KOPT-K1 (cell line): Measurements from ENCODE around the gene MIOX.

Source experiments
- H3K27ac ChIP-seq: fragments of 200-600 bp; sonication (generic); 2 replicates; pipeline ENCODE4 v1.5.1; 2016; ENCODE audit warnings: antibody characterized with exemption, mild to moderate bottlenecking, low read depth, low read length; ENCODE audit not compliant: poor library complexity, severe bottlenecking
- H3K36me3 ChIP-seq: fragments of 200-600 bp; sonication (generic); 2 replicates; pipeline ENCODE4 v1.5.1; 2017; ENCODE audit warnings: antibody characterized with exemption, mild to moderate bottlenecking, low read length, moderate library complexity; ENCODE audit not compliant: insufficient read depth
- H3K9me3 ChIP-seq: fragments of 200-600 bp; sonication (generic); 2 replicates; pipeline ENCODE4 v1.5.1; 2017; ENCODE audit warnings: antibody characterized with exemption, low read length, mild to moderate bottlenecking; ENCODE audit not compliant: insufficient read depth, poor library complexity, severe bottlenecking

MIOX gene

GRCh38 chr22:50486561-50487289 is at the start of gene MIOX:
TSS of gene MIOX (plus strand) at chr22:50486859. CDS start at chr22:50486898, 39 bp downstream.
- Histone ChIP-seq H3K27ac (no peak within 1 kb of the TSS), H3K36me3 (no peaks in the 10 kb centered on the region), H3K9me3 (no peaks in the 10 kb centered on the region)

DNA sequence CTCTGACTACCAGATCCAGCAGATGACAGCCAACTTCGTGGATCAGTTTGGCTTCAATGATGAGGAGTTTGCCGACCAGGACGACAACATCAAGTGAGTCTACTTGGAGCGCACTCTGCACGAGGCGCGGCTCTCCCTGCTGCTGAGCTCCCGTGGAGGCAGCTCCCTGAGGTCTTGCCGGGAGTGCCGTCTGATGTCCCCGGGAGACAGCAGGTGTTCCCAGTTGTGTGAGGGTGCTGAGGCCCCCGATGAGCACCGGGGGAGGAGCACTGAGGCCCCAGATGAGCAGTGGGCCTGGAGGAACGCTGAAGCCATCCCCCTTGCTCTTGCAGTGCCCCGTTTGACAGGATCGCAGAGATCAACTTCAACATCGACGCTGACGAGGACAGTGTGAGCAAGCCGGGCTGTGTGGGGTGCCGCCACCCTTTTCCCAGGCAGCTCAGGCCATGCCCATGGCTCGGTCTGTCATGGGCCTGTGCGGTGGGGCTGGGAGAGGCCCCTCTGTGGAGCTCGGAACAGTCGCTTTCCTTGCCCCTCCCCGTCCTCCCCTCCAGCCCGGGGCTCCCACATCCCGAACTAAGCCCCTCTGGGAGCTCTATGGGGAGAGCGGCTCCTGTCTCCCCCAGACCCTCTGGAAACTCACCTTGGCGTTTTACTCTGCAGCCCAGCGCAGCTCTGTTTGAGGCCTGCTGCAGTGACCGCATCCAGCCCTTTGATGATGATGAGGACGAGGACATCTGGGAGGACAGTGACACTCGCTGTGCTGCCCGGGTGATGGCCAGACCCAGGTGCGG is 49.0 kb upstream of the MIOX start:
- H3K36me3 ChIP-seq = peaks cover 80% of the 10 kb centered on the region

DNA sequence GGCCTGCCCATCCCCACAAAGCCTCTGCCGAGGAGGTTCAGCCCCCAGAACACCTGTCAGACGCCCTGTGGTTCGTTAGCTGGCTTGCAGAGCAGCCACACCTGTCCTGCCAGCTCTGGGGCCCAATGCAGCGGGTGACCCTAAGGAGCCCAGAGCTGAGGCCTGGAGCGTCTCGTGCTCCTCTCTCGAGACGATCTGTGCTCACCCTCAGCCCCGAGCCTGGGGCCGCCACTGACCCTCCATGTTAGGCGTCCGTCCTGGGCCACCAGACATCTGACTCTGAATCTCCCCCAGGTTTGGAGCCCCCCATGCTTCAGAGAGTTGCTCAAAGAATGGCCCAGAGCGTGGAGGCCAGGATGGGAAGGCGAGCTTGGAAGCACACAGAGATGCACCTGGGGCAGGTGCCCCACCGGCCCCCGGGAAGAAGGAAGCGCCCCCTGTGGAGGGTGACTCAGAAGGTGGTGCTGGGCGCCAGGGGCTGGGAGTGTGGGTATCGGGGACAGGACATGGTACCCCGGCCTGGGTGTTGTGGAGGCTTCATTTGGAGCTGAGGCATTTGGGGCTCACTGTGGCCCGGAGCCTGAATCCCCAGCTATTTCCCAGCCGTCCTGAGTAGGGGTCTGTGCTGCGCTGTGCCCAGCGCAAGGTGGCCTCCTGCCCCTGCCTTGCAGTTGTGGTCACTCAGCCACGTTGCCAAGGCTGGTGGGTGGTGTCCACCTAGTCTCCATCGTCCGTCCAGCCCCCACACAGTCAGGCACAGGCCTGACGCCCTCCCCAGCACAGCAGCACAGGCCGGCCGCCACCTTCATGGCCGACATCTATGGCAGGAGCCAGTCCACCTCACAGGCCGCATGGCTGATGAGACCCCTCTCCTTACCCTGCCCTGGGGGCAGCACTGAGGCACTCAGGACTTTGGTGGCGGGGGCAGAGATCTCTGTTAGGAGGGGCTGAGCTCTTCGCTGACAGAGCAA is 48.1 kb upstream of the MIOX start:
- Histone ChIP-seq H3K27ac (no peak overlapping the region), H3K9me3 (no peaks in the 10 kb centered on the region), H3K36me3 (peaks cover 84% of the 10 kb centered on the region)

More for the DNA sequence above, 49.0 kb upstream of the MIOX start:
- Histone ChIP-seq H3K27ac (no peak overlapping the region), H3K9me3 (no peaks in the 10 kb centered on the region)

DNA sequence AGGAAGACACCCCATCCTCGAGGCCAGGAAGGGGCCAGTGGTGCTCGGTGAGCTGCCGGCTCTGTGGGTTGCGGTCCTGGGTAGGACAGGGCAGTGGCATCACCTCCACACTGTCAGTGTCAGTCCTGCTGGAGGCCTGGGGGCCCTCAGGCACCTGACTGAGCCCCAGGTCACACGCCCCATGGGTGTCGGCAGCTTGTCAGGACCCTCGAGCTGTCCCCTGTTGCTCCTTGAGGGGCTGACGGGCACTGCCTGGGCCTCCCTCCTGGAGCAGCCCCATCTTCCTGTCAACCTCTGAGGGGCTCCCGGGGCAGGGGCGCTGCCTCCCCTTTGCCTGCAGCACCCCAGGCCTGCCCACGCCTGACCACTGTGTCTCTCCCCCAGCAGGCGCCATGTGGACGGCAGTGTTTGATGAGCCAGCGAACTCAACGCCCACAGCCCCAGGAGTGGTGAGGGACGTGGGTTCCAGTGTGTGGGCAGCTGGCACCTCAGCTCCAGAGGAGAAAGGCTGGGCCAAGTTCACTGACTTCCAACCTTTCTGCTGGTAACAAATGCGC is 47.3 kb upstream of the MIOX start:
- H3K27ac ChIP-seq = no peak overlapping the region
- H3K36me3 ChIP-seq = peaks cover 89% of the 10 kb centered on the region
- no peaks in the 10 kb centered on the region for H3K9me3 ChIP-seq

- Histone ChIP-seq H3K9me3 (no peaks in the 10 kb centered on the region), H3K36me3 (peaks cover 91% of the 10 kb centered on the region), H3K27ac (no peak overlapping the region)
Observed at GRCh38 chr22:50439871-50440331, 46.8 kb upstream of the MIOX start.

- no peaks in the 10 kb centered on the region for H3K9me3 ChIP-seq
- H3K36me3 ChIP-seq = peaks cover 91% of the 10 kb centered on the region
- no peak overlapping the region for H3K27ac ChIP-seq
Observed at GRCh38 chr22:50440544-50441249, 46.0 kb upstream of the MIOX start.

DNA sequence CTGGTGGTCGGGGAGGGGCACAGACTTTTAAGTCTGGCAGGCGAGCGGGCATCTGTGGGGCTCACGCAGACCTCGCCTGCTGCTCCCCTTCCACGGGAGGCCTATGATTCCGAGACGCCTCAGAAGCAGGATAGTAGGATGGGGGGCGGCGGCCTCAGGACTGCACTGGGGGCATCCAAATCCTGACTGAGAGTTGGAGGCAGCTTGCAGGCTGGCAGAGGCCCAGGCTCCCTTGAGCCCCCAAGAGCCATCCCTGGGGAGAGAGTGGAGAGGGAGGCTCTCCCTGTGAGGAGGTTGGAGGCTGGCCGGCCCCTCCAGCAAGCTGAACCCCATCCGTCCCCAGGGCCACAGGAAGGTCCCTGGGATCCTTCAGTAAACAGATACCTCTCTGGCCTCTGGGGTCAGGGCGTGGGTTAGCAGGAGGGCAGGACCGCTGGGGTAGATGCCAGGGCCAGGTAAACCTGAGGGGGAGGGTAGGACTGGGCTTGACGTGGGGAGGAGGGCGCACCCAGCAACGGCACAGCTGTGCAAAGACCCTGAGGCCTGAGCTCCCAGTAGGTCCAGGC is 45.1 kb upstream of the MIOX start:
- Histone ChIP-seq H3K36me3 (peaks cover 91% of the 10 kb centered on the region), H3K9me3 (no peaks in the 10 kb centered on the region), H3K27ac (no peak overlapping the region)

- peaks cover 92% of the 10 kb centered on the region for H3K36me3 ChIP-seq
- H3K27ac ChIP-seq = no peak overlapping the region
Observed at GRCh38 chr22:50443197-50443596, 43.5 kb upstream of the MIOX start.

DNA sequence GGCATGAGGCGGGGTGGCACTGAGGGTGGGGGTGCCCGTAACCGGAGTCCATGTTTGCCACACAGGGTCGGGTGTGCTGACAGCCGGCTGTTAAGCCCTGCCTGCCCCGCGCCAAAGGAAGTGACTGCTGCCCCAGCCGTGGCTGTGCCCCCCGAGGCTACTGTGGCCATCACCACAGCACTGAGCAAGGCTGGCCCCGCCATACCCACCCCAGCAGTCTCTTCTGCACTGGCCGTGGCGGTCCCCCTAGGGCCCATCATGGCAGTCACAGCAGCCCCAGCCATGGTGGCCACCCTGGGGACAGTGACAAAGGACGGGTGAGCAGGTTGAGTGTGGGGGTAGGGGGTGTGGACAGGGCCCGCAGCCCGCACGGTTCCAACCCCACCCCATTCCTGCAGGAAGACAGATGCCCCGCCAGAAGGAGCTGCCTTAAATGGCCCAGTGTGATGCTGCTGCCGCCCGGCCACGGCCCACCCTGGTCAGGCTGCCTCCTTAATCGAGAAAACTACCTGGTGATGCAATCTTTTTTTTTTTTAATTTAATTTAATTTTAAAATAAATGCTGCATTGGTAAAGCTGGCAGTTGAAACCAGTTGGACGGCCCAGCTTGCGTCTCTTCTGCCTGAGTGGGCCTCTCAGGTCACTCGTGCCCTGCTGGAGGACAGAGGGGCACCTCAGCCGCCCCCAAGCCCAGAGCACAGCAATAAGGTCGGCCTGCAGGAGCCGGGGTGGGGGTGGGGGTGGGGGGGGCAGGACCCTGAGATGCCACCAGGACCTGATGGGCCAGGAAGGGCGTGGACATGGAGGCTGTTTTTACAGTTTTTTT is 42.6 kb upstream of the MIOX start:
- peaks cover 92% of the 10 kb centered on the region for H3K36me3 ChIP-seq
- no peak overlapping the region for H3K27ac ChIP-seq
- H3K9me3 ChIP-seq = no peaks in the 10 kb centered on the region

More at GRCh38 chr22:50443197-50443596, 43.5 kb upstream of the MIOX start:
- no peaks in the 10 kb centered on the region for H3K9me3 ChIP-seq

DNA sequence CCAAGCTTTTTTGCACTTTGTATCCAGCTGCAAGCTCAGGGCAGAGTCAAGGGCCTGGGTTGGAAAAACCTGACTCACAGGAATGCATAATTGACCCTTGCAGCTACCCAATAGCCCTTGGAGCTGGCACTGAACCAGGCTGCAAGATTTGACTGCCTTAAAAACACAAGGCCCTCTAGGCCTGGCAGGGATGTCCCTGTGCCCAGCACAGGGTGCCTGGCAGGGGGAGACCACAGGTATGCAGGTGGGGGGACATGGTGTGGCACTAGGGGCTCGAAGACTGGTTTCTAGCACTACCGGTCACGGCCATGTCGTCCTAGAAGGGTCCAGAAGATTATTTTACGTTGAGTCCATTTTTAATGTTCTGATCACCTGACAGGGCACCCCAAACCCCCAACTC is 42.0 kb upstream of the MIOX start:
- no peak overlapping the region for H3K27ac ChIP-seq
- no peaks in the 10 kb centered on the region for H3K9me3 ChIP-seq
- peaks cover 92% of the 10 kb centered on the region for H3K36me3 ChIP-seq

GRCh38 chr22:50445071-50445879 is 41.4 kb upstream of the MIOX start:
- Histone ChIP-seq H3K36me3 (peaks cover 92% of the 10 kb centered on the region), H3K9me3 (no peaks in the 10 kb centered on the region), H3K27ac (peak overlapping the region; percentile 26)

DNA sequence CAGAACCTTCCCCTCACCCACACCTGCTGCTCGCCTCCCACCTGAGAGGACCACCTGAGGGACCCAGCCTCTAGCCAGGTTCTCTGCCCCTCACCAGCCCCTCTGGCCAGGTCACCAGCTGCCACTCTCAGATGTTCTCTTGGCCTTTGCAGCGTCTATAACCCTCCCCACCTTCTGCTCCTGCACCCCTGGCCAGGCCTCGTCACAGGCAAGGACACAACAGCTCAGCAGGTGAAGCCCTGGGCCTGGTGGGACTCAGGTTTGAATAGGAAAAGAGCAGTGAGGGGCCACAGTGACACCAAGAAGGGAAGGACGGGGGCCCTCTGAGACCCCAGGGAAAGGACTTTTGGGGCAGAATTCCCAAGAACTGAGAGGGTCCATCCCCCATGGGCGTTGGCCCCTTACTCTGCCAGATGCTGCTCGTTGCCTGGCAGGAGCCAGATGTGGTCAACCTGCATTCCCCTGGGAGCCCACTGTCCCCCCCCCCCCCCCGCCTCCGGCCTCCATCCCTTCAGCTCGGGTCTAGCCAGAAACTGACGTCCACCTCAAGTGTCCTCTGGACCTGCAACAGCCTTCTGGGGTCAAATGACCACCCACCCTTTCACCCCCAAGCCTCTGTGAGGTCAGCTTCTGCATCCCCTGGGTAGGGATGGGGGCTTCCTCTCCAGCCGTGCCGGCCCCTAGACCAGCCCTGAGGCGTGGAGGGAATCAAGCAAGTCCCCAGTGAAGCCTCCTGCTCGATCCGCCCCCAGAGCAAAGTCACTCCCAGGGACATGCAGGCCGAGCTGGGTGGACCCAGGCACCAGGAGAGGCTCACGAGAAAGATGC is 40.6 kb upstream of the MIOX start:
- H3K27ac ChIP-seq = peak overlapping the region; percentile 26
- H3K9me3 ChIP-seq = no peaks in the 10 kb centered on the region
- peaks cover 92% of the 10 kb centered on the region for H3K36me3 ChIP-seq
